ENCODE measurements around the gene ACKR2.

DNA sequence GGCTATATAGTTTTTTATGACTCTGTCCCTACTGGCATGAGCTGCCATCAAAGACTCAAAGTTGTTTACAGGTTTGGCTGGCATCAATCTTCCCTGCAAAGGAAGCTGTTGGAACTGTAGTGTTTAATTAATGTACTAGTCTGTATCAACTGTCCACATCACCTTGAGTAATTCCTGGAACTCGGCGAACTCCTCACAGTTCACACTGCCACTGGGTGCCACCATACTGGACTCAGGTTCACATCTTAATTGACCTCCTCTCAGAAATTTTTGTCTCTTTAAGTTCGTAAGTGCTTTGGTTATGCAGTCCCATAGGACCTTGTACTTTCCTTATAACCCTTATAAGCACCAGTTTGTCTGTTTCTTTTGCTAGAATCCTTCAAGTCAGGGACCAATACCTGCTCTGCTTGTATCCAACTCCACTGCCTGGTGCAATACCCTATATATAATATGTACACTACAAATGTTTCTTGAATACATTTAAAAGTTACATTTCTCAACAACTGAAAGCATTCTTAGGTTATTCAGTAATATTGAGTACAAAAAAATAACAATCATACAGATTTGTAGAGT lies 8.1 kb upstream of the ACKR2 start:
- TF ChIP-seq EZH2phosphoT487 (IDR thresholded peaks at IDR 0.05; ENCODE audit: borderline replicate concordance) = no peak
- TF ChIP-seq, protein P1, sequence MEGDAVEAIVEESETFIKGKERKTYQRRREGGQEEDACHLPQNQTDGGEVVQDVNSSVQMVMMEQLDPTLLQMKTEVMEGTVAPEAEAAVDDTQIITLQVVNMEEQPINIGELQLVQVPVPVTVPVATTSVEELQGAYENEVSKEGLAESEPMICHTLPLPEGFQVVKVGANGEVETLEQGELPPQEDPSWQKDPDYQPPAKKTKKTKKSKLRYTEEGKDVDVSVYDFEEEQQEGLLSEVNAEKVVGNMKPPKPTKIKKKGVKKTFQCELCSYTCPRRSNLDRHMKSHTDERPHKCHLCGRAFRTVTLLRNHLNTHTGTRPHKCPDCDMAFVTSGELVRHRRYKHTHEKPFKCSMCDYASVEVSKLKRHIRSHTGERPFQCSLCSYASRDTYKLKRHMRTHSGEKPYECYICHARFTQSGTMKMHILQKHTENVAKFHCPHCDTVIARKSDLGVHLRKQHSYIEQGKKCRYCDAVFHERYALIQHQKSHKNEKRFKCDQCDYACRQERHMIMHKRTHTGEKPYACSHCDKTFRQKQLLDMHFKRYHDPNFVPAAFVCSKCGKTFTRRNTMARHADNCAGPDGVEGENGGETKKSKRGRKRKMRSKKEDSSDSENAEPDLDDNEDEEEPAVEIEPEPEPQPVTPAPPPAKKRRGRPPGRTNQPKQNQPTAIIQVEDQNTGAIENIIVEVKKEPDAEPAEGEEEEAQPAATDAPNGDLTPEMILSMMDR (conservative IDR thresholded peaks at IDR 0.05; ENCODE audit: low read length) = no peak
